HEK293T (cell line): Measurements from ENCODE around the gene USP22.

ENCODE experiments used
- ARNT ChIP-seq: fragments of 450-650 bp; IDR thresholded peaks from 2 replicates; pipeline ENCODE4 v1.6.1; 2017; ENCODE audit warnings: mild to moderate bottlenecking
- BHLHE40 ChIP-seq: fragments of 450-650 bp; IDR thresholded peaks from 2 replicates; pipeline ENCODE4 v1.6.1; 2016; ENCODE audit warnings: mild to moderate bottlenecking, moderate library complexity, borderline replicate concordance
- ELF4 ChIP-seq: fragments of 450-650 bp; IDR thresholded peaks from 2 replicates; pipeline ENCODE4 v1.6.1; 2017; ENCODE audit warnings: antibody characterized with exemption
- FOXA1 ChIP-seq: fragments of 450-650 bp; IDR thresholded peaks from 2 replicates; pipeline ENCODE4 v1.6.1; 2016; ENCODE audit warnings: mild to moderate bottlenecking
- FOXM1 ChIP-seq: fragments of 450-650 bp; IDR thresholded peaks from 2 replicates; pipeline ENCODE4 v1.6.1; 2017; ENCODE audit warnings: mild to moderate bottlenecking, borderline replicate concordance
- HDGF ChIP-seq: fragments of 450-650 bp; IDR thresholded peaks from 2 replicates; pipeline ENCODE4 v1.6.1; 2017; ENCODE audit warnings: antibody characterized with exemption, borderline replicate concordance
- L3MBTL2 ChIP-seq: fragments of 450-650 bp; conservative IDR thresholded peaks from 2 replicates; pipeline ENCODE4 v1.6.1; 2016; ENCODE audit warnings: mild to moderate bottlenecking
- LEF1 ChIP-seq: fragments of 450-650 bp; IDR thresholded peaks from 2 replicates; pipeline ENCODE4 v1.6.1; 2017; ENCODE audit warnings: mild to moderate bottlenecking, borderline replicate concordance
- NFRKB ChIP-seq: fragments of 450-650 bp; IDR thresholded peaks from 2 replicates; pipeline ENCODE4 v1.6.1; 2016; ENCODE audit warnings: mild to moderate bottlenecking, moderate library complexity
- PKNOX1 ChIP-seq: fragments of 450-650 bp; IDR thresholded peaks from 2 replicates; pipeline ENCODE4 v1.6.1; 2016
- SP1 ChIP-seq: fragments of 450-650 bp; IDR thresholded peaks from 2 replicates; pipeline ENCODE4 v1.6.1; 2017
- SUZ12 ChIP-seq: fragments of 450-650 bp; IDR thresholded peaks from 2 replicates; pipeline ENCODE4 v1.6.1; 2016; ENCODE audit warnings: mild to moderate bottlenecking
- TARDBP ChIP-seq: fragments of 450-650 bp; IDR thresholded peaks from 2 replicates; pipeline ENCODE4 v1.6.1; 2016
- ZNF384 ChIP-seq: fragments of 450-650 bp; IDR thresholded peaks from 2 replicates; pipeline ENCODE4 v1.6.1; 2016

- no peak for TF ChIP-seq SUZ12
- TF ChIP-seq HDGF: no peak
- TF ChIP-seq TARDBP: no peak
- no peak for TF ChIP-seq FOXA1
- TF ChIP-seq ZNF384: no peak
- no peak for TF ChIP-seq PKNOX1
- TF ChIP-seq ELF4: no peak
- TF ChIP-seq BHLHE40: no peak
- TF ChIP-seq NFRKB: no peak
- TF ChIP-seq L3MBTL2: no peak
- no peak for TF ChIP-seq ARNT
- no peak for TF ChIP-seq SP1
- TF ChIP-seq LEF1: no peak
- no peak for TF ChIP-seq FOXM1
Observed at GRCh38 chr17:20983359-20983637, 59.5 kb downstream of the USP22 start.
